GM12801 (cell line): ENCODE results near the gene CHN1.

Experiments
- CTCF ChIP-seq: IDR thresholded peaks from one replicate; pipeline ENCODE4 v1.5.1; 2011; ENCODE audit warnings: control low read depth; ENCODE audit not compliant: insufficient read length; ENCODE audit errors: extremely low read depth

Gene CHN1

DNA sequence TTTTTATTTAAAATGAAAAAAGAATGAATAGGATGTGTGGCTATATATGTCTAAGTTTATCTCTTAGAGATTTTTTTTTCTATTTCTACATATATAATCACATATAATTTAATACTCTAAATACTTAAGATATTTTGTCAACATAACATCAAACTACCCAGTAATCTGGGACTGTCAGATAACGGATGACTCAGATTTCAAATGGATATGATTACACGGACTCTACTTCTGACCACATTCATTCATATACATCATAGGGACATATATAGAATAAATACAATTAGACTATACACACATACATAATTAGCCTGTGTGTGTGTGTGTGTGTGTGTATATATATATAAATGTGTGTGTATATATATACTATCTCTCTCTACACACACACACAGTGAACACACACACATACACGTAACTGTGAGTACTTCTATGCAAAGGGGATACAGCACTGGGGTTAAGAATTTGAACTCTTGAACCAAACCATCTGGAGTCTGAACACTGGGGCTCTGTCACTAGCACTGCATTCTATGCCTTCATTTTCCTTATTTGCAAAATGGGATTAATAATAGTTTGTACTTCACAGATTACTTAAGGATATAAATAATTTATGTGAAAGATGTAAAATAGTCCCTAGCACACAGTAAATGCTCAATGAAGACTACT lies 59.5 kb downstream of the CHN1 start:
- no peak for TF ChIP-seq CTCF

- no peak for TF ChIP-seq CTCF
Measured at GRCh38 chr2:174939046-174939445, 66.1 kb downstream of the CHN1 start.

- TF ChIP-seq CTCF: no peak
Measured at GRCh38 chr2:174931724-174932123, 73.5 kb downstream of the CHN1 start.

DNA sequence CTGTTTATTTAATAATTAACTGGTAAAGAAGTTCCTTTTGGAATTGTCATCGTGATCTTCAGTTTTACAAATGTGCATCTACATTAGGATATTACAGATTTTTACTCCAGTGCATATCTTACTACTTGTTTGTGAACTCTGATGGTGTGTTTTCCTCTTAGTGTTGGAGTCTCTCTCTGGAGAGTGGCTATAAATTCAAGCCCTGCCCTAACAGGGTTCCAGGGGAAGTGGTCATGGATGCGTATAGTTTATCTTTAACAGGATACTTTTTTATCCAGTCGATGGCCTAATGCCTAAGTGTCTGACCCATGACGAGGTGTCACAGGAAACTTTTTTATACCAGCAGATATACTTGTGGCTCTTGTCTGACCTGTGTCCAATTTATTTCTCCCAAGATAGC lies 75.4 kb downstream of the CHN1 start:
- TF ChIP-seq CTCF: no peak

- no peak for TF ChIP-seq CTCF
Measured at GRCh38 chr2:174925046-174925784, 80.0 kb downstream of the CHN1 start.

DNA sequence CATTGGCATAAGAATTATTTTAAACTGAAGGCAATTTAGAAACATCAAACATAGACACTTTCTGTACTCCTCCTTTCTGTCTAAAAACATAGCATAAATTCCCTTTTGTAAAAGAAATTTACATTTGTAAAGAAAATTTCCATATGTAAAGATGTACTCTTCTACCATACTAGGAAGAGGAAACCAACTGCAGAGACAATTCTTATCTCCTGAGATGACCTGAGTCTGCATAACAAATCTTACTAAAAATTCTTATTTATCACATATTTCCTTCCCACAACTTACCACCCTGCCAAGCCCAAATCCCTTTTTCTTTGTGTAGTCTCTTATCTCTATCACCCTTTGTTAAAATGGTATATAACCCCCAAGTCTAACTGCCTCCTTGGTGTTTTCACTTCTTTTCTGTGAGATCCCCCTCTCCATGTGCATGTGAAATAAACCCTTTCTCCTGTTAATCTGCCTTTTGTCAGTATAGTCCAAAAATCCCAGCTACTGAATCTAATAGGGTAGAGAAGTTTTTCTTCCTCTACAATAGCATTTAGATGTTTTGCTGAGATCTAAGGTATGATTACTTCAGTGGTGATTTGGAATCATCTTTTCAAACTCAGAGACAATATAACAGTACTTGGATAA lies 81.0 kb downstream of the CHN1 start:
- TF ChIP-seq CTCF: no peak

- TF ChIP-seq CTCF: no peak
Measured at GRCh38 chr2:174919947-174920595, 85.1 kb downstream of the CHN1 start.
